Activated T-helper 1 cell treated with anti-CD3 and anti-CD28 coated beads, Interleukin-12 subunit alpha, Interleukin-12 subunit beta, Interleukin-2, Interleukin-4 antibody, amounts not matched to agents 30 ng/mL and 10 ng/mL and 1 ng/mL, durations not matched to agents 14 hours and 24 hours and 36 hours (primary cell): ENCODE measurements around the gene SRGAP1. TPM values are rescaled to one million over a fixed set of nuclear protein-coding genes. Genes with fewer than 3 reads are reported as not detected.

Experiments
- DNase-seq: peaks from one replicate; pipeline ENCODE4 v3.0.0; 2021; ENCODE audit warnings: low spot score
- H3K27ac Mint-ChIP-seq: one replicate; pipeline ENCODE4 v1.8.0; 2021; ENCODE audit warnings: mild to moderate bottlenecking, mixed read lengths
- H3K27me3 Mint-ChIP-seq: one replicate; pipeline ENCODE4 v1.8.0; 2022; ENCODE audit warnings: mild to moderate bottlenecking, moderate library complexity, mixed read lengths; ENCODE audit not compliant: insufficient read depth
- H3K36me3 Mint-ChIP-seq: one replicate; pipeline ENCODE4 v1.8.0; 2021; ENCODE audit warnings: low read depth, mixed read lengths
- H3K4me1 Mint-ChIP-seq: one replicate; pipeline ENCODE4 v1.8.0; 2021; ENCODE audit warnings: low read depth, mixed read lengths
- H3K4me3 Mint-ChIP-seq: one replicate; pipeline ENCODE4 v1.8.0; 2021; ENCODE audit warnings: mild to moderate bottlenecking, moderate library complexity, mixed read lengths
- H3K9me3 Mint-ChIP-seq: one replicate; pipeline ENCODE4 v1.8.0; 2021; ENCODE audit warnings: mixed read lengths
- intact Hi-C: fragments of 100-400 bp; cut with micrococcal nuclease; formaldehyde crosslinking; loops from one replicate; pipeline ENCODE4 v1.15.1; 2024
- total RNA-seq: library from RNA; stranded (reverse); gene quantifications from 2 replicates; pipeline ENCODE4 v1.2.3, GENCODE V29; 2022

Gene SRGAP1
- total RNA-seq, 1 donor from 2014 or later = 0.03 TPM

DNA sequence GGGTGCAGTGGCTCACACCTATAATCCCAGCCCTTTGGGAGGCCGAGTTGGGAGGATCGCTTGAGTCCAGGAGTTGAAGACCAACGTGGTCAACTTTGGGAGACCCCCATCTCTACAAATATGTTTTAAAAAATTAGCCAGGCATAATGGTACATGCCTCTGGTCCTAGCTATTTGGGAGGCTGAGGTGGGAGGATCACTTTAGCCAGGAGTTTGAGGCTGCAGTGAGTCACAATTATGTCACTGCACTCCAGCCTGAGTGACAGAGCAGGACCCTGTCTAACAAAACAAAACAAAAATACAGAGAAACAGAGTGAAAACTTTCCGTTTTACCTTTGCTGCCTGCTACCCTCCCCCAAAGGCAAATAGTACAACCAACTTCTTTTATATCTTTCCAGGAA, 60.2 kb downstream of the SRGAP1 start:
- H3K4me1 Mint-ChIP-seq = no peaks in the 10 kb centered on the region
- no peaks in the 10 kb centered on the region for H3K9me3 Mint-ChIP-seq
- no peak overlapping the region for H3K4me3 Mint-ChIP-seq
- no peak overlapping the region for H3K27ac Mint-ChIP-seq
- H3K27me3 Mint-ChIP-seq = no peaks in the 10 kb centered on the region
- intact Hi-C loops = no loop called here
- H3K36me3 Mint-ChIP-seq = no peaks in the 10 kb centered on the region
- no peak for DNase-seq

DNA sequence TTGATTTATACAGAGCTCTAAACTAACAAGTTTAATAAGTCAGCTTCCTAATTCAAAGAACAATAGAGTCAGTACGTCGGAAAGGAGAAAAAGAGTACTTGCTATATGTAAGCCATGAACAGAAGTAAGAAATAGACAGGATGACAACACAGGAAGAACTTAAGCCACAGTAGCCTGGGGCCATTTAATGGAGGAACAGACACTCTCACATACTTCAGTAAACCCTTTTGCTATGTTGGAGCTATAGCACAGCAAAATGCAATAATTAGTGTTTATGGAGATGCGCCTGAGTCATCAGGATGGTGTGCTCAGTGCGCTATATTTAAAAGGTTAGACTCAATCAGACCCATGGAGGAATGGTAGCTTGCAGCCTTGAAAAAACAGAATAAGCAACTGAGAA, 61.0 kb downstream of the SRGAP1 start:
- Mint-ChIP-seq H3K4me3 (no peak overlapping the region), H3K27ac (no peak overlapping the region), H3K4me1 (no peaks in the 10 kb centered on the region), H3K27me3 (no peaks in the 10 kb centered on the region), H3K36me3 (no peaks in the 10 kb centered on the region), H3K9me3 (no peaks in the 10 kb centered on the region)
- no peak for DNase-seq
- intact Hi-C loops = no loop called here

DNA sequence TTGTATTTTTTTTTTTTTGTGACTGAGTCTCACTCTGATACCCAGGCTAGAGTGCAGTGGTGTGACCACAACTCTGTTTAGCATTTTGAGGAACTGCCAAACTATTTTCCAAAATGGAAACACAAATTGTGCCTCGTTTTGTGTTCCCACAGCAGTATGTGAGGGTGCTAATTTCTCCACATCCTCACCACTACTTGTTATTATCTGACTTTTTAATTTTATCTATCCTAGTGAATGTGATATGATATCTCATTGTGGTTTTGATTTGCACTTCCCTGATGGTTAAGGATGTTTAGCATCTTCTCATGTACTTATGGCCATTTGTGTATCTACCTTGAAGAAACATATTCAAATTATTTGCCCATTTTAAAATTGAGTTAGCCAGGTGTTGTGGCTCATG, 62.4 kb downstream of the SRGAP1 start:
- Mint-ChIP-seq H3K36me3 (no peaks in the 10 kb centered on the region), H3K27ac (no peak overlapping the region), H3K4me1 (no peaks in the 10 kb centered on the region), H3K27me3 (no peaks in the 10 kb centered on the region), H3K9me3 (no peaks in the 10 kb centered on the region), H3K4me3 (no peak overlapping the region)
- intact Hi-C loops = no loop called here
- no peak for DNase-seq

DNA sequence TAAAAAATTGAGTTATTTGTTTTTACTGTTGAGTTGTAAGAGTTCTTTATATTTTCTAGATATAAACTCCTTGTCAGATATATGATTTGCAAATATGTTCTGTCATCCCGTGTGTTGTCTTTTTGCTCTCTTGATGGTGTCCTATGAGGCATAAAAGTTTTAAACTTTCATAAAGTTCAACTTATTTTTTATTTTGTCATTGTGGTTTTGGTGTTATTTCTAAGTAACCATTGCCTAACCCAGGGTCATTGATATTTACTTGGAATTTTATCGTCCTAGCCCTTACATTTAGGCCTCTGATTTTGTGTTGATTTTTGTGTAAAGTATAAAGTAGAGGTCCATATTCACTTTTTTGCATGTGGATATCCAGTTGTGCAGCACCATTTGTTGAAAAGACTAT, 63.1 kb downstream of the SRGAP1 start:
- intact Hi-C loops = no loop called here
- DNase-seq = no peak
- H3K9me3 Mint-ChIP-seq = no peaks in the 10 kb centered on the region
- no peak overlapping the region for H3K4me3 Mint-ChIP-seq
- H3K27me3 Mint-ChIP-seq = no peaks in the 10 kb centered on the region
- no peaks in the 10 kb centered on the region for H3K36me3 Mint-ChIP-seq
- no peaks in the 10 kb centered on the region for H3K4me1 Mint-ChIP-seq
- H3K27ac Mint-ChIP-seq = no peak overlapping the region

DNA sequence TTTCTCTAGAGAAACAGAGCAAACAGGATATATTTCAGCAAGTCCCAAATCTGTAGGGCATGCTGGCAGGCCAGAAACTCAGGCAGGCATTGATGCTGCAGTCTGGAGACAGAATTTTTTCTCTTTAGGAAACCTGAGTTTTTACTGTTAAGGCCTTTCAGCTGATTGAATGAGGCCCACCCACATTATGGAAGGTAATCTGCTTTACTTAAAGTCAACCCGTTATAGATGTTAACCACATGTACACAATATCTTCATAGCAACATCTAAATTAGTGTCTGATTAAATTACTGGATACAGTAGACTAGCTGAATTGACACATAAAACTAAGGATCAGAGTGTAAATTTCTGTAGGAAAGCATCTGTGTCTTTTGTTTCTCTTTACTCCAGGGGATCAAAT, 65.2 kb downstream of the SRGAP1 start:
- intact Hi-C loops = no loop called here

DNA sequence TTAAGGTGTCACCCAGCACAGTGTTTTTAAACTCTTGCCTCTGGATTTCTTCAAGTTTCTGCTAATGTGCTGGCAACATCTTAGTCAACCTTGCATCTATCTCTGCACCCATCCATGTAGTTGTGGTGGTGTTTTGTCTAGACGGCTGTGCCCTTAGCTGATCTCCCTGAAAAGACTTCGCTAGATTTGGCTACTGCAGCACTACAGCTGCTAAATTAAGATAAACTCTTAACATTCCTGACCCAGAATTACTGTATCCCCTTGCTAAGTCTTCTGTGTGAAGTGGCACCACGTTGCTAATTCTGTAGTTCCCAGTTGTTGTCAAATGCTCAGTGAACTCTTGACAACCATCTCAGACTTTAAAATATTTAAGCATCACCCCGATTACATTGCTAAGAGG, 66.8 kb downstream of the SRGAP1 start:
- Mint-ChIP-seq H3K36me3 (no peaks in the 10 kb centered on the region), H3K27me3 (peaks cover 6% of the 10 kb centered on the region), H3K4me3 (no peak overlapping the region), H3K27ac (no peak overlapping the region), H3K4me1 (no peaks in the 10 kb centered on the region), H3K9me3 (no peaks in the 10 kb centered on the region)
- DNase-seq = no peak
- intact Hi-C loops = no loop called here

More for the DNA sequence above, 65.2 kb downstream of the SRGAP1 start:
- no peaks in the 10 kb centered on the region for H3K27me3 Mint-ChIP-seq
- no peaks in the 10 kb centered on the region for H3K36me3 Mint-ChIP-seq
- no peak for DNase-seq
- H3K9me3 Mint-ChIP-seq = no peaks in the 10 kb centered on the region
- no peak overlapping the region for H3K4me3 Mint-ChIP-seq
- no peak overlapping the region for H3K27ac Mint-ChIP-seq
- no peaks in the 10 kb centered on the region for H3K4me1 Mint-ChIP-seq

DNA sequence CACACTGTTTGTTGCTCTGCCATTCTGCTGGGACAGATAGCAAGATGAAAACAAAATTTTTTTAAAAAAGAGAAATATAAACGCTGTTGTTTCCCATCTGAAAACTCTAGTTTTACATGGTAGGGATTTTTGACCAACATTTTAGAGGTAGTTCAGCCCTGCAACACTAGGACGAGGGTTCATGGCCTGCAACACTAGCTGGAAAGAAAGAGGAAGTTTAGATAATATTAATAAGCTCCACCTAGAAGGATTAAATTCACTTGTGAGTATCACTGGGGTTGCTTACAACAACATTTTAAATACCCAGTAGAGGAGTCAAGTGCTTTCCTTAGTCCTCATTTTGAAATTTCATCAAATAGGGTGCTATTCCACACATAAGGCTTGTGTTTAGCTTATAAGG, 68.2 kb downstream of the SRGAP1 start:
- Mint-ChIP-seq H3K4me3 (no peak overlapping the region), H3K27ac (no peak overlapping the region), H3K27me3 (peaks cover 6% of the 10 kb centered on the region), H3K9me3 (no peaks in the 10 kb centered on the region), H3K36me3 (no peaks in the 10 kb centered on the region), H3K4me1 (no peaks in the 10 kb centered on the region)
- no peak for DNase-seq
- intact Hi-C loops = no loop called here

DNA sequence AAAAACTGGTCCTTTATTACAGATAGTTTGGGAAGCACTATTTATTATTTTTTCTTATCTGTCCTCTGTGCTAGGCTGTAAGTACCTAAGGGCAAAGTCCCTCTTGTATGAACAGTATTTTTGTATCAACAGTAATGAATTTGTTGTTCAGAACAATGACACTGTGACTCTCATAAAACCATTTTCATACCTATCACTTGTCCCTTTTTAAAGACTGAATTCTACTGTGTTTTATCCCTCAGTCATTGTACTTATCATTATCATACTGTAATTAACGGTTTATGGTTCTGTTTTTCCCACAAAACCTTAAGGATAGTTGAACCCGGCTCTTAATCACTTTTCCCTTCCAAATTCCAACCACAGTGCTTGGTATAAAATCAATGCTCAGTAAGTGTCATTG, 69.4 kb downstream of the SRGAP1 start:
- intact Hi-C loops = no loop called here
- Mint-ChIP-seq H3K4me1 (no peaks in the 10 kb centered on the region), H3K36me3 (no peaks in the 10 kb centered on the region), H3K9me3 (no peaks in the 10 kb centered on the region), H3K4me3 (no peak overlapping the region), H3K27me3 (peaks cover 6% of the 10 kb centered on the region), H3K27ac (no peak overlapping the region)
- no peak for DNase-seq

DNA sequence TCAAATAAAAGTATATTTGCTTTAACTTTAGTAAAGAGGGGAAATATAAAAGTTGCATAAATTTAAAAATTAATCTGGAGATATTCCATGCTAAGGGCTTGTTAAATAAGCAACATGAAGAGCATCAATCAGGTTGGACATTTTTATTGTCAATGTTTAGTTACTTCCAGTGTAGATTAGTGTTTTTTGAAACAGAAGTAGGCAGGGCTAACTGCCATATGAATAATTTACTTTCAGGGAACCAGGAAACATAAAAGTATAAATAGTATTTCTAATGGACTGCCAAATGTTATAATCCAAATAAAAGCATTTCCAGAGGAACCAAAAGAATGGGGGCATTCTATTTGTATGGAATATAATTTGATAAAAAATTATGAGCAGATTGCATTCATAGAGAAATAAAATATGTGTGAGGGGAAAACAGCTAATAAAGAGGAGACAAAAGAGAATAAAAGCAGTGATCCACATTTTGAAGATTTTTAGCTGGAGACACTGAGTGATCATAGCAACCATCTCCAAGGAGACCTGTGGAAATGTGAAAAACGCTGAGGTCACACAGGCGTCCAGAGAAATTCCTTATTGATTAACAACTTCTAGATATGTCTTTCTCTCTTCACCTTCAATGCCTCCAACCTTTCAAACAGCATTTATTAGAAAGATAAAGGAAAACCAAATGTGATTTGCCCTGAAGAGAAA, 70.8 kb downstream of the SRGAP1 start:
- Mint-ChIP-seq H3K36me3 (no peaks in the 10 kb centered on the region), H3K9me3 (no peaks in the 10 kb centered on the region), H3K4me1 (no peaks in the 10 kb centered on the region), H3K4me3 (no peak overlapping the region), H3K27ac (no peak overlapping the region), H3K27me3 (peaks cover 6% of the 10 kb centered on the region)
- DNase-seq = no peak
- intact Hi-C loops = no loop called here

- no peak for DNase-seq
- H3K4me1 Mint-ChIP-seq = no peaks in the 10 kb centered on the region
- H3K27ac Mint-ChIP-seq = no peak overlapping the region
- peaks cover 6% of the 10 kb centered on the region for H3K27me3 Mint-ChIP-seq
- intact Hi-C loops = no loop called here
- H3K36me3 Mint-ChIP-seq = no peaks in the 10 kb centered on the region
- no peak overlapping the region for H3K4me3 Mint-ChIP-seq
- H3K9me3 Mint-ChIP-seq = no peaks in the 10 kb centered on the region
Measured at GRCh38 chr12:63916561-63917476, 72.3 kb downstream of the SRGAP1 start.

DNA sequence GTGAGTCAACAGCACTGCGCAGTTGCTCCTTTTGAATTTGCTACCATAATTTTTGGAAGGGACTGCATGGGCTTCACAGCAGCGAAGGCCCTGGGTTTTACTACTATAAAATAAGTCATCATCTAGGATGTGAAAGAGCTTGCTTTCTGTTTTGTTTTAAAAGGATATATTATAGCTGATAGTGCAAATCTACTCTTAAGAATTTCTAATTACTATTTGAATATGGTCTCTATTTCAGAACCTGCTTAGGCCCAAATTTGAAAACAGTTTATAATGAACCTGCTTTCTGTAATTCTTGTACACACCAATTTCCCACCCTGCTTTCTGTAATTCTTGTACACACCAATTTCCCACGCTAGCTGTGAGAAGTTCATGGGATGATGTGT, 73.0 kb downstream of the SRGAP1 start:
- no peaks in the 10 kb centered on the region for H3K4me1 Mint-ChIP-seq
- H3K9me3 Mint-ChIP-seq = no peaks in the 10 kb centered on the region
- H3K36me3 Mint-ChIP-seq = no peaks in the 10 kb centered on the region
- H3K27ac Mint-ChIP-seq = no peak overlapping the region
- H3K4me3 Mint-ChIP-seq = no peak overlapping the region
- no peak for DNase-seq
- peaks cover 6% of the 10 kb centered on the region for H3K27me3 Mint-ChIP-seq
- intact Hi-C loops = no loop called here

DNA sequence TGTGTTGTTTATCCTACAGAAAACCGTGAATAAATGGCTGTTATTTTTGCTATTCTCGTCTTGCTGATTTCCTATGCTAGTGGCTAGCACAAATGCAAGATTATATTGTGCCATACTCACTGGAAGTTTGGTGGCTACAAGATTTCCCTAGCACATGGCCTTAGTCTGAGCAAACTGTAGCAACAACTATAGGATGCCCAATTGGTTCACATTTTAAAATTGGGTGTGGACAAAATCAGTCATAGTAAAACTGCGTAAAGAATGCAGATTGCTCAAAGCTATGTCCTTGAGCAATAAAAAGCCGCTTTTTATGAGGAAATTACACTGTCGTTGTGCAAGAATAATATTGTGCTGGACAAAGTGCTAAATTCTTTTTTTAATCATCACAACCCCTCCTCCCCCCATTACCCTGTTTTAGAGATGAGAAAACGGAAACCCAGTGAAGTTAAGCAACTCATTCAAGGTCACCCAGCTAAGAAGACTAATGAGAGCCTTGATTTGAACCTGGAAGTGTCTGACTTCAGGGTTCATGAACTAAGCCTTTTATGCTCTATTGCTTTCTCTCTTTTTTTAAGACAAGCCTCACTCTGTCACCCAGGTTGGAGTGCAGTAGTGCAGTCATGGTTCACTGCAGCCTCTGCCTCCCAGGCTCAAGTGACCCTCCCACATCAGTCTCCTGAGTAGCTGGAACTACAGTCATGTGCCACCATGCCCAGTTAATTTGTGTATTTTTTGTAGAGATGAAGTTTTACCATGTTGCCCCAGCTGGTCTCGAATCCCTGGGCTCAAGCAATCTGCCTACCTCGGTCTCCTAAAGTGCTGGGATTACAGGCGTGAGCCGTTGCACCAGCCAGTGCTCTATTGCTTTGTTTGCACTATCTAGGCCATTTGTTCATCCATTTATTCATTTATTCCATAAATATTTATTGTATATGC, 73.6 kb downstream of the SRGAP1 start:
- Mint-ChIP-seq H3K9me3 (no peaks in the 10 kb centered on the region), H3K36me3 (no peaks in the 10 kb centered on the region), H3K27ac (no peak overlapping the region), H3K4me1 (no peaks in the 10 kb centered on the region), H3K4me3 (no peak overlapping the region), H3K27me3 (peaks cover 6% of the 10 kb centered on the region)
- intact Hi-C loops = no loop called here
- DNase-seq = no peak
